Glutamatergic neuron (in vitro differentiated cells): Measurements from ENCODE around the gene FBXO28. TPM values are rescaled to one million over a fixed set of nuclear protein-coding genes. Genes with fewer than 3 reads are reported as not detected.

Experiments
- DNase-seq: peaks from one replicate; pipeline ENCODE4 v3.0.0; 2022
- H3K27ac Mint-ChIP-seq: one replicate; pipeline ENCODE4 v1.8.0; 2020; ENCODE audit warnings: mild to moderate bottlenecking, mixed read lengths, inconsistent platforms; ENCODE audit not compliant: unreplicated experiment
- H3K27me3 Mint-ChIP-seq: one replicate; pipeline ENCODE4 v1.8.0; 2020; ENCODE audit warnings: mild to moderate bottlenecking, moderate library complexity, mixed read lengths, inconsistent platforms; ENCODE audit not compliant: unreplicated experiment
- H3K36me3 Mint-ChIP-seq: one replicate; pipeline ENCODE4 v1.8.0; 2020; ENCODE audit warnings: mild to moderate bottlenecking, mixed read lengths, inconsistent platforms; ENCODE audit not compliant: unreplicated experiment
- H3K4me1 Mint-ChIP-seq: one replicate; pipeline ENCODE4 v1.8.0; 2020; ENCODE audit warnings: mild to moderate bottlenecking, low read depth, mixed read lengths, inconsistent platforms; ENCODE audit not compliant: unreplicated experiment
- H3K4me3 Mint-ChIP-seq: one replicate; pipeline ENCODE4 v1.8.0; 2020; ENCODE audit warnings: mild to moderate bottlenecking, mixed read lengths, inconsistent platforms; ENCODE audit not compliant: unreplicated experiment
- H3K9me3 Mint-ChIP-seq: one replicate; pipeline ENCODE4 v1.8.0; 2020; ENCODE audit warnings: mild to moderate bottlenecking, moderate library complexity, mixed read lengths, inconsistent platforms; ENCODE audit not compliant: unreplicated experiment
- CTCF ChIP-seq: fragments of 200-600 bp; sonication (generic); IDR thresholded peaks from one replicate; pipeline ENCODE4 v1.5.0; 2021; ENCODE audit not compliant: partially characterized antibody, unreplicated experiment
- total RNA-seq: library from RNA; stranded (reverse); fragmentation: NEBNext Ultra II Directional; extraction: Animal tissue kit (Norgen Biotek cat#: 25700); gene quantifications from one replicate; pipeline ENCODE4 v1.2.1, GENCODE V29; 2021; ENCODE audit not compliant: unreplicated experiment

FBXO28 gene
- total RNA-seq, 1 donor from 2014 or later = 29.4 TPM

GRCh38 chr1:224113545-224113917 is 380 bp upstream of the FBXO28 start:
- TF ChIP-seq CTCF = no peak
- Mint-ChIP-seq H3K4me3 (peak overlapping the region; percentile 91), H3K27me3 (no peaks in the 10 kb centered on the region), H3K4me1 (peaks cover 13% of the 10 kb centered on the region), H3K36me3 (no peaks in the 10 kb centered on the region), H3K27ac (peak overlapping the region; percentile 67), H3K9me3 (peaks cover 2% of the 10 kb centered on the region)
- no peak for DNase-seq

- Mint-ChIP-seq H3K27ac (peak overlapping the region; percentile 74), H3K4me3 (peak overlapping the region; percentile 91), H3K4me1 (peaks cover 15% of the 10 kb centered on the region), H3K27me3 (no peaks in the 10 kb centered on the region), H3K9me3 (peaks cover 2% of the 10 kb centered on the region), H3K36me3 (no peaks in the 10 kb centered on the region)
- no peak for TF ChIP-seq CTCF
- no peak for DNase-seq
These were observed 870 bp downstream of the FBXO28 start for GRCh38 chr1:224114787-224115175.

- Mint-ChIP-seq H3K4me3 (peak overlapping the region; percentile 79), H3K36me3 (no peaks in the 10 kb centered on the region), H3K9me3 (peaks cover 2% of the 10 kb centered on the region), H3K27ac (peak overlapping the region; percentile 40), H3K27me3 (no peaks in the 10 kb centered on the region), H3K4me1 (peaks cover 15% of the 10 kb centered on the region)
- TF ChIP-seq CTCF = peak; percentile 60
- no peak for DNase-seq
These were observed 2.2 kb downstream of the FBXO28 start for GRCh38 chr1:224116131-224116530.

GRCh38 chr1:224118688-224119087 is 4.8 kb downstream of the FBXO28 start:
- no peak for DNase-seq
- H3K9me3 Mint-ChIP-seq = no peaks in the 10 kb centered on the region
- TF ChIP-seq CTCF = no peak
- H3K4me3 Mint-ChIP-seq = no peak overlapping the region
- no peak overlapping the region for H3K27ac Mint-ChIP-seq
- H3K4me1 Mint-ChIP-seq = peaks cover 16% of the 10 kb centered on the region
- H3K27me3 Mint-ChIP-seq = no peaks in the 10 kb centered on the region
- no peaks in the 10 kb centered on the region for H3K36me3 Mint-ChIP-seq

- Mint-ChIP-seq H3K4me1 (peaks cover 7% of the 10 kb centered on the region), H3K27me3 (no peaks in the 10 kb centered on the region), H3K4me3 (no peak overlapping the region), H3K9me3 (no peaks in the 10 kb centered on the region), H3K27ac (no peak overlapping the region), H3K36me3 (no peaks in the 10 kb centered on the region)
- TF ChIP-seq CTCF = no peak
- no peak for DNase-seq
These were observed 9.2 kb downstream of the FBXO28 start for GRCh38 chr1:224123136-224123535.
